ENCODE measurements around the gene SYT6.
"Not testable (repeated sequence)": the region's sequence is repeated elsewhere in the genome, so short reads cannot be mapped to it uniquely, and the experiment has no call there.

SYT6 gene

DNA sequence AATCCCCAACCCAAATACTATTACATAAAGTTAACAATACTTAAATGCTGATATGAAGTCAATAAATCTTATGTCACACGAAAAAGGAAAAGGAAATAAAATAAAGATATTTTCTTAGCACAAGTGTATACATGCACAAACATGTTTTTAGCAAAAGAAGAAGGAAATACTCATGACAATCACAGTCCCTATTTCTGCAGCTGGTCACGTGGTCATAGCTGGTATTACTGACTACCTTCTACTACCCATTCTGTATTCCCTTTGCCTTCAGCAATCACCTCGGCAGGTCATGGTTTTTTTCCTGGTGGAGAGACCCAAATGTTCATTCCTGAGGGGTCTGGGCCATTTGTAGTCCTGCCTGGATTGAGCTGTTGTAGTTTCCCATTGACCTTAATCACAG lies 88.0 kb downstream of the SYT6 start:
- DNase-seq, result not testable (repeated sequence)

DNA sequence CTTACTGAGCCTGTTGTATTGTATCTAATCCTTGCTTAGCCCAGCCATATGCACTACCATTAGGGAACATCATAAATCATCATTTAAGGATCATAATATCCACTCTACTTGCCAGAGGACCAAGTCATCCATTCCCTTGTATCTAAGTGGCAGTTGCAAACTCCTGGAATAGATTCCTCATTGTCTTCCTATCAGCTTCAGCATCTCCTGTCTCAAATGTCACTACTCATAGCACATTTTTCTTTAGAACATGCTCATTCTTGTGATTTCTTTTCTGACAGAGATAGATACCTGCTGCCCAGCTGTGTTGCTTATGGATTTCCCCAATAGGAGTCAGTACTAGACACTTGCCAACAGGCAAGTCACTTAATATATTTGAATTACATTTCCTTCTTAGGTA lies 90.1 kb downstream of the SYT6 start:
- no peak for DNase-seq

DNA sequence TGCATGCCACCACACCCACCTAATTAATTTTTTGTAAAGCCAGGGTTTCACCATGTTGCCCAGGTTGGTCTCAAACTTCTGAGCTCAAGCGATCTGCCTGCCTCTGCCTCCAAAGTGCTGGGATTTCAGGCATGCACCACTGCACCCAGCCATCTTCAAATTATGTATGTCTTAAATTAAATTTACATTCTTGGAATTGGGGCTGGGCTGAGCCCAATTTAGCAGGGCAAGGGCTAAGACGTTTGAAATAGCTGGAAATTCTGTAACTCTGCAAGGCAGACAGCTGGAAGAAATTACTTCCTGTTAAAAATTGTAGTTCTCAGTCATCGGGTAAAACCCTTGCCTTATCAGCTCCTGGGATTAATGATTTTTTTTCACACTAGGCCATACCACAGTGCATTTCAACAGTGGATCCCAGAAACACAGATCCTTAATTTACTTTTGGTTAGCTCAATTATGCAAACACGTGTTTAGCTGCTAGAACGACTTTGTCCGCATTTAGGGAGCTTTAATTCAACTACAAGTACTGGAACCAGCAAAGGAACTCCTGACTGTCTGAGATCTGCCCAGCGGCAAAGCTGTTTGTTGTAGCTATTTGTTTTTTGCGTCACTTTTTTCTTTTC lies 91.1 kb downstream of the SYT6 start:
- DNase-seq, result no peak

DNA sequence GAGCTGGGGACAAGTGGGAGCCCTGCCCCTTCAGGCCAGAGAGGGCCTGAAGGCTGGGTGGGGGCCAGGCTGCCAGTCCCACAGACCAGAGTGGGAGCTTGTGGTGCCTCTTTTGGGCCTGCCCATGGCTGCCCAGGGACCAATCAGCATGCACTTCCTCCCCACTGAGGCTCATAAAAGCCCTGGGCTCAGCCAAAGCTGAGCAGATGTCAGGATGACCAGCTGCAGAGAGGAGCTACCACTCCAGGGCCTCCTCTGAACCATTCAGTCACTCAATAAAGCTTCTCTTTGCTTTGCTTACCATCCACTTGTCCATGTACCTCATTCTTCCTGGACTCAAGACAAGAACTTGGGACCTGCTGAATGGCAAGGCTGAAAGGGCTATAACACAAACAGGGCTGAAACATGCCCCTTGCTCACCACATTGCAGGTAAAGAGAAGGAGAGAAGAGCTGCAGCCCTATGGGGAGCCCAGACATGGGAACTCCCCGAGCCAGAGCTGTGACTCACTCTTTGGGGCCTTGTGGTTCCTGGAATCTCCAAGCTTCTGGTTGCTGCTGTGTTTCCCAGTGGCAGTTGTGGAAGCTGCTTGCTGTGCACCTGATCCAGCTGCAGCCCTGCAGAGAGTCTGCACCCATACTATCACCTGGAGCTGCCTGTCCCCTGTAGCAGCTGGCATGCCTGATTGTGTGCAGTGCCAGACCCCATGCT lies 92.4 kb downstream of the SYT6 start:
- DNase-seq, result no peak

DNA sequence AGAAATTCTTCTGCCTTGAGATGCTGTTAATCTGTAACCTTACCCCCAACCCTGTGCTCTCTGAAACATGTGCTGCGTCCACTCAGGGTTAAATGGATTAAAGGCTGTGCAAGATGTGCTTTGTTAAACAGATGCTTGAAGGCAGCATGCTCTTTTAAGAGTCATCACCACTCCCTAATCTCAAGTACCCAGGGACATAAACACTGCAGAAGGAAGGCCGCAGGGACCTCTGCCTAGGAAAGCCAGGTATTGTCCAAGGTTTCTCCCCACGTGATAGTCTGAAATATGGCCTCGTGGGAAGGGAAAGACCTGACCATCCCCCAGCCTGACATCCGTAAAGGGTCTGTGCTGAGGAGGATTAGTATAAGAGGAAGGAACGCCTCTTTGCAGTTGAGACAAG lies 95.4 kb downstream of the SYT6 start:
- not testable (repeated sequence) for DNase-seq

DNA sequence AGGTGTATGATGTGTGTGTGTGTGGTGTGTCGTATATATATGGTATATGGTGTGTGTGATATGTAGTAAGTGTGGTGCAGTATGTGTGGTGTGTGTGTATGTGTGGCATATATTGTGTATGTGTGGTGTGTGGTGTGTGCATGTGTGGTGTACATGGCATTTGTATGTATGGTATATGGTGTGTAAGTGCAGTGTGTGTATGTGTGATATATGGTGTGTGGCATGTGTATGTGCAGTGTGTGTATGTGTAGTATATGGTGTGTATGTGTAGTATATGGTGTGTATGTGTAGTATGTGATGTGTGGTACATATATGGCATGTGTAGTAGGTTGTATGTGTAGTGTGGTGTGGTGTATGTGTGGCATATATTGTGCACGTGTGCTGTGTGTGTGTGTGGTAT lies 99.5 kb downstream of the SYT6 start:
- no peak for DNase-seq

DNA sequence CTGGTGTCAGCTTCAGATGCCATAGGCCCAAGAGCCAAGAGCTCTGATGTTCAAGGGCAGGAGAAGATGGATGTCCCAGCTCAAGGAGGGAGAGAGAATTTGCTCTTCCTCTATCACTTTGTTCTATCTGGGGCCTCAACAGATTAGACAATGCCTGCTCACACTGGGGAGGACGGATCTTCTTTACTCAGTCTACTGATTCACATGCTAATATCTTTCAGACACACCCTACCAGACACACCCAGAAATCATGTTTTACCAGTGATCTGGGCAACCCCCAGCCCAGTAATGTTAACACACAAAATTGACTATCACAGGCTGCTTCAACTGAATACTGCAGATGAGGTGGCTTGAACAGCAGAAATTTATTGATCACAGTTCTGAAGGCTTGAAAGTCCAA lies 105.4 kb downstream of the SYT6 start:
- DNase-seq, result no peak

DNA sequence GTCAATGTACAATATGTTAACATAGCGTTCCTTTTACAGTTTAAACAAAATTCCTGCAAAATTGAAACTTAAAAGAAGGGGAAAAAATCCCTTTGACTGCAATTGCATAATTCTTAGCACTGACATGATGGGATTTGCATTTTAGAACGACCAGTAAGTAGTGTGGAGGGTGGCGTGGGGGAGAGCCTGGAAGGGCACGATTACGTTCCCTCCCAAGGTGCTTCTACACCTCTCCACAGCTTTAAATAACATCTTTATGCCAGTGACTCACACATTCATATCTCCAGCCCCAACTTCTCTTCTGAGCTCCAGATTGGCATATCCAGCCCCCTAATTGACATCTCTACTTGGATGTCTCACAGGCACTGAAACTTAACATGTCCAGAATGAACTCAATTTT lies 110.1 kb downstream of the SYT6 start:
- no peak for DNase-seq

DNA sequence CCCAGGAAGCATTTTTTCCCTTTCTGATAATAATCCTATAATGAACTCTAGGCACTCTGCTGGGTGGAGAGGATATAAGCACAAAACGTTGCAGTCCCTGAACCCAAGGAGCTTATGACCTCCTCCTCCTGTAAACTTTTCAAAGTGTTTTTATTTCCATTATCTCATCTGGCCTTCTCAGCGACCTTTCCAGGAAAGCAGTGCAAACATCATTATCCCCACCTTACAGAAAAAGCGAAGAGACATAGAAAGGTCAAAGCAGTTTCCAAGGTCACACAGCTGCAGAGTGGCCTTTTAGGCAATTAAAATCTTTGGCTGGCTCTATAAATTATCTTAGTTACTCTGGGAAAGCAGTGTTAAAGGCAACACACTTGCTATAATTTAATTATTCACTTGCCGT lies 110.6 kb downstream of the SYT6 start:
- no peak for DNase-seq

DNA sequence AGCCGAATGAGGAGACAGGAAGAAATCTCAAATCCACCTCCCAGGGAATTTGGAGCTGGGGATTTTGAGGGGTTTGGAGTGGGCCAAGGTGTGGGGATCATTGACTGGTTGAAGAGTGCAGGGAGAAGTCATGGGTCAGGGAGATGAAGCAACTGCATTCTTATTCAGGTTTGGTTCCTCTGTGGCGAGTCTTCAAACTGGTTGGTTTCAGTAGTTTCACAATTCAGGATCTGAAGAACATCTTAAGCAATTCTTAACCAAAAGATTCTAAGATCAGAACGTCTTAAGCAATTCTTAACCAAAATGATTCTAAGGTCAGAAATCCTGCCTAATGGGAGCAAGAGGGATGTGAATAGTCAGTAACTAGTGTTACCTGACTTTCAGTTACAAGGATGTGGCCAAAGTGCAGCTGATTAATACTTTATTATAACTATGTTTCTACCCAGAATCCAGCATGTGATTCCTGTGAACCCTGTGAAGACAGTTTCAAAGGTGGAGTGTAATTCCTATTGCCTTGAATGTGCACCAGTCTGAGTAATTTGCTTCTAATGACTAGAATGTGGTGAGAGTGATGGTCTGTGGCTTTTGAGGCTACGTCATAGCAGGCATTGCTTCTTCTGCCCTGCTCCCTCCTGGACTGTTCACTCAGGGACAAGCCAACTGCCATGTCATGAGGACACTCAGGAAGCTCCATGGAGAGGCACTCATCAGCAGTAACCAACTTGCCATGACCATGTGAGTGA lies 113.2 kb downstream of the SYT6 start:
- no peak for DNase-seq

Data from activated CD4-positive, alpha-beta T cell treated with anti-CD3 and anti-CD28 coated beads for 1 hour (primary cell).